ENCODE measurements around the gene ALOX5.
"Not testable (repeated sequence)": the region's sequence is repeated elsewhere in the genome, so short reads cannot be mapped to it uniquely, and the experiment has no call there.

ALOX5 gene

GRCh38 chr10:45466784-45467183 lies 92.8 kb downstream of the ALOX5 start:
- TF ChIP-seq POU2F2 (IDR thresholded peaks at IDR 0.05; ENCODE audit: low read depth, low read length) = no peak
- TF ChIP-seq POLR2A (IDR thresholded peaks at IDR 0.05; ENCODE audit: low read depth, low read length) = no peak
- DNase-seq (ENCODE audit: insufficient read length, low spot score) (no peak), FAIRE-seq (no peak)

DNA sequence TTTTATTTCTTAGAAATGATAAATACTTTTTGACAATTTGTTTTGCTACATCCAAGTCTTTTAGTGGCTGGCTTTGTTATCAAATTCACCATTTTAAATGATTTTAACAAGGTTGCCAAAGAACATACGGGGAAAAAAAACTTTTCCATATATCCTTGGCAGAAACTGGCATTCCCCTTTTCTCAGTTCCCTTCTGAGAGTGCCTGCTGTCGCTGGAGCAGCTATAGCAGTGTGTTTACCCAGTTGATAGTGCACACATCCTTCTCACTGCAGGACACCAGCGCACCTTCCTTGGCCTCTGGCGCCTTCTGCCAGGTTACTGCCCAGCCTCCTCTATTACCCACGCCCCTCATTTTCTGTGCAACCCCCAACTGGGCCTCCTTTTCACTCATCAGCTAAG lies 94.1 kb downstream of the ALOX5 start:
- FAIRE-seq (no peak), DNase-seq (ENCODE audit: insufficient read length, low spot score) (no peak)
- TF ChIP-seq POLR2A (IDR thresholded peaks at IDR 0.05; ENCODE audit: low read depth, low read length) (no peak), SPI1 (IDR thresholded peaks at IDR 0.05; ENCODE audit: low read depth, low read length) (peak; percentile 44; the same call in 1 of the 2 replicates), TAF1 (IDR thresholded peaks at IDR 0.05; ENCODE audit: low read depth, low read length) (no peak), POU2F2 (IDR thresholded peaks at IDR 0.05; ENCODE audit: low read depth, low read length) (no peak), PAX5 (IDR thresholded peaks at IDR 0.05; ENCODE audit: insufficient read depth, low read length, severe bottlenecking) (no peak)

GRCh38 chr10:45470098-45471012 lies 96.3 kb downstream of the ALOX5 start:
- TF ChIP-seq SPI1 (IDR thresholded peaks at IDR 0.05; ENCODE audit: low read depth, low read length) (peak; percentile 52), TAF1 (IDR thresholded peaks at IDR 0.05; ENCODE audit: low read depth, low read length) (no peak), PAX5 (IDR thresholded peaks at IDR 0.05; ENCODE audit: insufficient read depth, low read length, severe bottlenecking) (no peak)
- FAIRE-seq = peak; percentile 28
- no peak for DNase-seq (ENCODE audit: insufficient read length, low spot score)

DNA sequence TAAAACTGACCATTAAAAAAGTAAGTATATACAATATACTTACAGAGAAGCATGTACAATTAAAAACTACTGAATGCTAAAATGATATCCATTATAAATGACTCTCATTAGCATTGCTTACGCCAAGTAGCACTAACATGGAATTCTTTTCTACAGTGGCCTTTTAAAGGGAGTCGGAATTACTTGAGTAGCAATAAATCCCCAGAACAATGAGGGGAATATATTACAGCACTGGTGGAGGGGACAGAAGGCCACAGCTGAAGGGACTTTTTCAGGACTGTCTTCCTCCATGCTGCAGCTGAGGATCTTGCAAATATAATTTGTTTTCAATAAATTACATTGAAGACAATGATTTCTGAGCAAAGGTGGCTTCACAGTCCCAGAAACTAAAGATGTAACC lies 97.0 kb downstream of the ALOX5 start:
- no peak for FAIRE-seq
- no peak for DNase-seq (ENCODE audit: insufficient read length, low spot score)
- TF ChIP-seq POLR2A (IDR thresholded peaks at IDR 0.05; ENCODE audit: low read depth, low read length) = no peak
- TF ChIP-seq SPI1 (IDR thresholded peaks at IDR 0.05; ENCODE audit: low read depth, low read length) = no peak
- TF ChIP-seq TAF1 (IDR thresholded peaks at IDR 0.05; ENCODE audit: low read depth, low read length) = no peak
- no peak for TF ChIP-seq PAX5 (IDR thresholded peaks at IDR 0.05; ENCODE audit: insufficient read depth, low read length, severe bottlenecking)
- TF ChIP-seq POU2F2 (IDR thresholded peaks at IDR 0.05; ENCODE audit: low read depth, low read length) = no peak
- TF ChIP-seq POLR2AphosphoS5 (IDR thresholded peaks at IDR 0.05; ENCODE audit: low read depth, low read length) = no peak

DNA sequence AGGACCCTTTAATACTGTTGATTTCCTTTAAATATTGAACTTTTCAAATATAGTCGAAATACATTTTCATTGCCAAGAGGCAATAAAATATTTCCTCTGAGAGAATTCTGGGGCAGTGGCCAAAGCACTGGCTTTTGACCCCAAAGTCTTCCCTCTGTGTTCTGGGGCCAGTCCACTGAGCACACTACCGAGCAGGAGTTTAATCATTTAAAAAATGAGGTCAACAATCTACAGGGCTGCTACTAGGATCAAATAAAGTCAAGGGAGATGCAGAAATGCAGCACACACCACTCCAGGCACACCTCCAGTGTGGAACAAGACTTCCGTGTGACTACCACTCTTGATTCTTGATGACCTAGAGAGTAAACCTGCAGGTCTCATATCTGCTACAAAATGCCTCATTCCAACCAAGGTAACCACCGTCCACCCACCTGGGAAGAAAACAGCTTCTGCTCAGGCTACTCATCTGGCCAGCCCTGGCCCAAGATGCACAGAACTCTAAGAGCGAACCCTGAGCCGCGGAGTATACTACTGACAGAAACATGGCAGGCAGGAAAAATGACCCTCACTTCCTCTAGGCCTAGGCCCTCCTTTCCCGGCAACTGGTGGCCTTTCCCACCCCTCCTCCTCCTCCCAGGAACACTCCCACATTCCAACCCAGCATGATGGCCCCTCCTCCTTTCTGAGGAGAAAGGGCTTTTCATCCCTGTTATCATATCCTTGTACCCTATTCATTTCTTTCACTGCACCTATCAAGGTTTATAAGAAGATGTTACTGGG lies 97.7 kb downstream of the ALOX5 start:
- FAIRE-seq (no peak), DNase-seq (ENCODE audit: insufficient read length, low spot score) (no peak)
- no peak for TF ChIP-seq POU2F2 (IDR thresholded peaks at IDR 0.05; ENCODE audit: low read depth, low read length)
- no peak for TF ChIP-seq POLR2AphosphoS5 (IDR thresholded peaks at IDR 0.05; ENCODE audit: low read depth, low read length)
- TF ChIP-seq POLR2A (IDR thresholded peaks at IDR 0.05; ENCODE audit: low read depth, low read length) = no peak
- no peak for TF ChIP-seq TAF1 (IDR thresholded peaks at IDR 0.05; ENCODE audit: low read depth, low read length)
- no peak for TF ChIP-seq PAX5 (IDR thresholded peaks at IDR 0.05; ENCODE audit: insufficient read depth, low read length, severe bottlenecking)
- TF ChIP-seq SPI1 (IDR thresholded peaks at IDR 0.05; ENCODE audit: low read depth, low read length) = no peak

DNA sequence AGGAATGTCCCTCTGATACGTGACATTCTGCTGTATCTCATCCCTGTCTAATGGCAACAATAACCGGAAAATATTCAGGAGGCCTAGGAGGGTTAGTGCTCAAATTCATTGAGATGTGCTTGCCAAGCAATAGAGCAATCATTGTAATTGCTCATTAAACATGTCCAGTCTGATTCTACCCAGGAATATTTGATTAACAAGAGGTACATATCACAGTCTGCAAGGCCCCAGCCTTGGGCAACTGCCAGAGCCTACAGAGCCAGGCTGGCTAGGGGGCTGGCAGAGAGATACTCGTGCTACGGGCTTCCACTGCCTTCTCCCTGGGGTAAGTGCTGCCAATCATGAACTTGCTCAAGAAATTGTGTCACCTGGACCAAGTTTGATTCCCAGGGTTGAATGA lies 99.1 kb downstream of the ALOX5 start:
- no peak for TF ChIP-seq POLR2AphosphoS5 (IDR thresholded peaks at IDR 0.05; ENCODE audit: low read depth, low read length)
- no peak for TF ChIP-seq POLR2A (IDR thresholded peaks at IDR 0.05; ENCODE audit: low read depth, low read length)
- no peak for TF ChIP-seq TAF1 (IDR thresholded peaks at IDR 0.05; ENCODE audit: low read depth, low read length)
- TF ChIP-seq POU2F2 (IDR thresholded peaks at IDR 0.05; ENCODE audit: low read depth, low read length) = no peak
- TF ChIP-seq PAX5 (IDR thresholded peaks at IDR 0.05; ENCODE audit: insufficient read depth, low read length, severe bottlenecking) = no peak
- TF ChIP-seq SPI1 (IDR thresholded peaks at IDR 0.05; ENCODE audit: low read depth, low read length) = no peak
- no peak for DNase-seq (ENCODE audit: insufficient read length, low spot score)

GRCh38 chr10:45476559-45476958 lies 102.5 kb downstream of the ALOX5 start:
- no peak for DNase-seq (ENCODE audit: insufficient read length, low spot score)
- FAIRE-seq = no peak
- no peak for TF ChIP-seq POU2F2 (IDR thresholded peaks at IDR 0.05; ENCODE audit: low read depth, low read length)
- TF ChIP-seq POLR2A (IDR thresholded peaks at IDR 0.05; ENCODE audit: low read depth, low read length) = no peak
- no peak for TF ChIP-seq TAF1 (IDR thresholded peaks at IDR 0.05; ENCODE audit: low read depth, low read length)
- no peak for TF ChIP-seq POLR2AphosphoS5 (IDR thresholded peaks at IDR 0.05; ENCODE audit: low read depth, low read length)
- no peak for TF ChIP-seq PAX5 (IDR thresholded peaks at IDR 0.05; ENCODE audit: insufficient read depth, low read length, severe bottlenecking)
- no peak for TF ChIP-seq SPI1 (IDR thresholded peaks at IDR 0.05; ENCODE audit: low read depth, low read length)

More for the DNA sequence above, 99.1 kb downstream of the ALOX5 start:
- no peak for FAIRE-seq

GRCh38 chr10:45480294-45480693 lies 106.3 kb downstream of the ALOX5 start:
- no peak for TF ChIP-seq TAF1 (IDR thresholded peaks at IDR 0.05; ENCODE audit: low read depth, low read length)
- TF ChIP-seq PAX5 (IDR thresholded peaks at IDR 0.05; ENCODE audit: insufficient read depth, low read length, severe bottlenecking) = no peak
- TF ChIP-seq SPI1 (IDR thresholded peaks at IDR 0.05; ENCODE audit: low read depth, low read length) = no peak
- no peak for TF ChIP-seq POLR2AphosphoS5 (IDR thresholded peaks at IDR 0.05; ENCODE audit: low read depth, low read length)
- TF ChIP-seq POLR2A (IDR thresholded peaks at IDR 0.05; ENCODE audit: low read depth, low read length) = no peak
- TF ChIP-seq POU2F2 (IDR thresholded peaks at IDR 0.05; ENCODE audit: low read depth, low read length) = no peak

DNA sequence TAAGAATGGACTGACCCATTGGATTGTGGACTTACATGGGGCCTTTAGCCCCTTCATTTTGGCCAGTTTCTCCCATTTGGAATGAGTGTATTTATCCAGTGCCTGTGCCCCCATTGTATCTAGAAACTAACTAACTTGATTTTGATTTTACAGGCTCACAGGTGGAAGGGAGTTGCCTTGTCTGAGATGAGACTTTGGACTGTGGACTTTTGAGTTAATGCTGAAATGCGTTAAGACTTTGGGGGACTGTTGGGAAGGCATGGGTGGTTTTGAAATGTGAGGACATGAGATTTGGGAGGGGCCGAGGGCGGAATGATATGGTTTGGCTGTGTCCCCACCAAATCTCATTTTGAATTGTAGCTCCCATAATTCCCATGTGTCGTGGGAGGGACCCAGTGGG lies 107.1 kb downstream of the ALOX5 start:
- not testable (repeated sequence) for FAIRE-seq; DNase-seq (ENCODE audit: insufficient read length, low spot score)

More at GRCh38 chr10:45480294-45480693, 106.3 kb downstream of the ALOX5 start:
- FAIRE-seq (no peak), DNase-seq (ENCODE audit: insufficient read length, low spot score) (no peak)

DNA sequence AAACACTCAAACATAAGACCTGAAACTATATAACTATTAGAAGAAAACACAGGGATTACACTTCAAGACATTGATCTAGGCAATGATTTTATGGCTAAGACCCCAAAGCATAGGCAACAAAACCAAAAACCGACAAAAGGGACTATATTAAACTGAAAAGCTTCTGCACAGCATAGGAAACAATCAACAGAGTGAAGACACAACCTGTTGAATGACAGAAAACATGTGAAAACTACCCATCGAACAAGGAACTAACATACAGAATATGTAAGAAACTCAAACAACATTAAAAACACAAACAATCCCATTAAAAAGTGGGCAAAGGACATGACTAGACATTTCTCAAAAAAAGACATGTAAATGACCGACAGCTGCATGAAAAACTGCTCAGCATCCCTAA lies 109.0 kb downstream of the ALOX5 start:
- DNase-seq (ENCODE audit: insufficient read length, low spot score) (no peak), FAIRE-seq (no peak)
- TF ChIP-seq POLR2A (IDR thresholded peaks at IDR 0.05; ENCODE audit: low read depth, low read length) (no peak), PAX5 (IDR thresholded peaks at IDR 0.05; ENCODE audit: insufficient read depth, low read length, severe bottlenecking) (no peak), POU2F2 (IDR thresholded peaks at IDR 0.05; ENCODE audit: low read depth, low read length) (no peak), TAF1 (IDR thresholded peaks at IDR 0.05; ENCODE audit: low read depth, low read length) (no peak), SPI1 (IDR thresholded peaks at IDR 0.05; ENCODE audit: low read depth, low read length) (no peak), POLR2AphosphoS5 (IDR thresholded peaks at IDR 0.05; ENCODE audit: low read depth, low read length) (no peak)
